GM04503 (cell line): ENCODE data around the gene IGHMBP2.
A peak's percentile ranks its signal among the peaks of the same experiment; 100 is the strongest.
"Not testable (repeated sequence)": the region's sequence is repeated elsewhere in the genome, so short reads cannot be mapped to it uniquely, and the experiment has no call there.

Source experiments
- DNase-seq: peaks from one replicate; pipeline ENCODE4 v3.0.0-alpha.2; 2012; ENCODE audit warnings: low read depth

IGHMBP2 gene

GRCh38 chr11:68903288-68904247 lies at the start of gene IGHMBP2, which contains the start of gene MRPL21:
Gene IGHMBP2 (plus strand): TSS chr11:68903891. CDS start chr11:68903953, 62 bp downstream.
Gene MRPL21 (minus strand): TSS chr11:68903832. CDS start chr11:68903810, 22 bp downstream.
- no peak for DNase-seq

- no peak for DNase-seq
Measured at GRCh38 chr11:68854273-68854958, 49.3 kb upstream of the IGHMBP2 start.

- DNase-seq = no peak
Measured at GRCh38 chr11:68855205-68855981, 48.3 kb upstream of the IGHMBP2 start.

- not testable (repeated sequence) for DNase-seq
Measured at GRCh38 chr11:68856425-68857030, 47.2 kb upstream of the IGHMBP2 start.

- DNase-seq = no peak
Measured at GRCh38 chr11:68857037-68857586, 46.6 kb upstream of the IGHMBP2 start.

- no peak for DNase-seq
Measured at GRCh38 chr11:68859123-68859522, 44.6 kb upstream of the IGHMBP2 start.

- DNase-seq = no peak
Measured at GRCh38 chr11:68862421-68862820, 41.3 kb upstream of the IGHMBP2 start.

GRCh38 chr11:68863553-68864265 lies 40.0 kb upstream of the IGHMBP2 start:
- no peak for DNase-seq

- no peak for DNase-seq
Measured at GRCh38 chr11:68865241-68865640, 38.5 kb upstream of the IGHMBP2 start.

- DNase-seq = no peak
Measured at GRCh38 chr11:68867066-68867465, 36.6 kb upstream of the IGHMBP2 start.

- no peak for DNase-seq
Measured at GRCh38 chr11:68868221-68868835, 35.4 kb upstream of the IGHMBP2 start.

- DNase-seq = no peak
Measured at GRCh38 chr11:68870470-68870869, 33.2 kb upstream of the IGHMBP2 start.

GRCh38 chr11:68872216-68873003 lies 31.3 kb upstream of the IGHMBP2 start:
- DNase-seq = no peak

- DNase-seq = no peak
Measured at GRCh38 chr11:68878022-68878421, 25.7 kb upstream of the IGHMBP2 start.

GRCh38 chr11:68880851-68881250 lies 22.8 kb upstream of the IGHMBP2 start:
- no peak for DNase-seq

- no peak for DNase-seq
Measured at GRCh38 chr11:68881320-68881719, 22.4 kb upstream of the IGHMBP2 start.

- DNase-seq = no peak
Measured at GRCh38 chr11:68882391-68882790, 21.3 kb upstream of the IGHMBP2 start.

- DNase-seq = not testable (repeated sequence)
Measured at GRCh38 chr11:68884827-68885226, 18.9 kb upstream of the IGHMBP2 start.

- DNase-seq = peak; percentile 80
Measured at GRCh38 chr11:68889948-68890446, 13.7 kb upstream of the IGHMBP2 start.
